Glutamatergic neuron (in vitro differentiated cells): Measurements from ENCODE around the gene STAMBPL1. TPM values are rescaled to one million over a fixed set of nuclear protein-coding genes. Genes with fewer than 3 reads are reported as not detected.

Source experiments
- DNase-seq: peaks from one replicate; pipeline ENCODE4 v3.0.0; 2022
- H3K27ac Mint-ChIP-seq: one replicate; pipeline ENCODE4 v1.8.0; 2020; ENCODE audit warnings: mild to moderate bottlenecking, mixed read lengths, inconsistent platforms; ENCODE audit not compliant: unreplicated experiment
- H3K27me3 Mint-ChIP-seq: one replicate; pipeline ENCODE4 v1.8.0; 2020; ENCODE audit warnings: mild to moderate bottlenecking, moderate library complexity, mixed read lengths, inconsistent platforms; ENCODE audit not compliant: unreplicated experiment
- H3K36me3 Mint-ChIP-seq: one replicate; pipeline ENCODE4 v1.8.0; 2020; ENCODE audit warnings: mild to moderate bottlenecking, mixed read lengths, inconsistent platforms; ENCODE audit not compliant: unreplicated experiment
- H3K4me1 Mint-ChIP-seq: one replicate; pipeline ENCODE4 v1.8.0; 2020; ENCODE audit warnings: mild to moderate bottlenecking, low read depth, mixed read lengths, inconsistent platforms; ENCODE audit not compliant: unreplicated experiment
- H3K4me3 Mint-ChIP-seq: one replicate; pipeline ENCODE4 v1.8.0; 2020; ENCODE audit warnings: mild to moderate bottlenecking, mixed read lengths, inconsistent platforms; ENCODE audit not compliant: unreplicated experiment
- H3K9me3 Mint-ChIP-seq: one replicate; pipeline ENCODE4 v1.8.0; 2020; ENCODE audit warnings: mild to moderate bottlenecking, moderate library complexity, mixed read lengths, inconsistent platforms; ENCODE audit not compliant: unreplicated experiment
- total RNA-seq: library from RNA; stranded (reverse); fragmentation: NEBNext Ultra II Directional; extraction: Animal tissue kit (Norgen Biotek cat#: 25700); gene quantifications from one replicate; pipeline ENCODE4 v1.2.1, GENCODE V29; 2021; ENCODE audit not compliant: unreplicated experiment
- TF ChIP-seq, protein P1 (sequence below): fragments of 200-600 bp; sonication (generic); IDR thresholded peaks from one replicate; pipeline ENCODE4 v1.5.0; 2021; ENCODE audit not compliant: partially characterized antibody, unreplicated experiment

STAMBPL1 gene
- total RNA-seq, 1 donor from 2014 or later, result 4.4 TPM

GRCh38 chr10:88896372-88896993, 16.4 kb downstream of the STAMBPL1 start:
- Mint-ChIP-seq H3K9me3 (no peaks in the 10 kb centered on the region), H3K4me1 (peaks cover 5% of the 10 kb centered on the region), H3K27ac (no peak overlapping the region)

GRCh38 chr10:88896994-88897853, 17.2 kb downstream of the STAMBPL1 start:
- Mint-ChIP-seq H3K4me1 (peaks cover 5% of the 10 kb centered on the region), H3K27me3 (no peaks in the 10 kb centered on the region), H3K4me3 (no peak overlapping the region), H3K36me3 (no peaks in the 10 kb centered on the region), H3K27ac (no peak overlapping the region), H3K9me3 (no peaks in the 10 kb centered on the region)
- TF ChIP-seq, protein P1, sequence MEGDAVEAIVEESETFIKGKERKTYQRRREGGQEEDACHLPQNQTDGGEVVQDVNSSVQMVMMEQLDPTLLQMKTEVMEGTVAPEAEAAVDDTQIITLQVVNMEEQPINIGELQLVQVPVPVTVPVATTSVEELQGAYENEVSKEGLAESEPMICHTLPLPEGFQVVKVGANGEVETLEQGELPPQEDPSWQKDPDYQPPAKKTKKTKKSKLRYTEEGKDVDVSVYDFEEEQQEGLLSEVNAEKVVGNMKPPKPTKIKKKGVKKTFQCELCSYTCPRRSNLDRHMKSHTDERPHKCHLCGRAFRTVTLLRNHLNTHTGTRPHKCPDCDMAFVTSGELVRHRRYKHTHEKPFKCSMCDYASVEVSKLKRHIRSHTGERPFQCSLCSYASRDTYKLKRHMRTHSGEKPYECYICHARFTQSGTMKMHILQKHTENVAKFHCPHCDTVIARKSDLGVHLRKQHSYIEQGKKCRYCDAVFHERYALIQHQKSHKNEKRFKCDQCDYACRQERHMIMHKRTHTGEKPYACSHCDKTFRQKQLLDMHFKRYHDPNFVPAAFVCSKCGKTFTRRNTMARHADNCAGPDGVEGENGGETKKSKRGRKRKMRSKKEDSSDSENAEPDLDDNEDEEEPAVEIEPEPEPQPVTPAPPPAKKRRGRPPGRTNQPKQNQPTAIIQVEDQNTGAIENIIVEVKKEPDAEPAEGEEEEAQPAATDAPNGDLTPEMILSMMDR, result no peak
- no peak for DNase-seq

More at GRCh38 chr10:88896372-88896993, 16.4 kb downstream of the STAMBPL1 start:
- no peak overlapping the region for H3K4me3 Mint-ChIP-seq
- no peaks in the 10 kb centered on the region for H3K27me3 Mint-ChIP-seq
- TF ChIP-seq, protein P1, result no peak
- H3K36me3 Mint-ChIP-seq, result no peaks in the 10 kb centered on the region
- no peak for DNase-seq

DNA sequence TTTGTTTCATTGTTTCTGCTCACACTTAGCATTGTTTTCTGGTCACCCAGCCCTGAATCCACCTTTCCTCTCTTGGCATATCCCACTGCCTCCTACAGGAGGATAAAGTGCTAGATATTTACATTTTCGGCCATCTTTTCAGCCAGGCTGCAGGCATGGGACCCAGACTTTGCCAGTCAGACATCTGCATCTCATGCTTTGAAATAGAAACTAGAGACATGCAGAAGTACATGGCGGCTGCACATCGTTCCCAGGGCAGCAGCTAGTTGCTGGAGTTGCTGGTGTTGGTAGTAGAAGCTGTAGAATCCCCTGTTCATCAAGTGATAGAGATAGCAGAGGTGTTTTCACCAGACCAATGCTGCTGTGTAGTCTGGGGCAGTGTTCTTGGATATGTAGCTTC, 18.7 kb downstream of the STAMBPL1 start:
- H3K36me3 Mint-ChIP-seq, result no peaks in the 10 kb centered on the region
- TF ChIP-seq, protein P1, result no peak
- no peak for DNase-seq
- H3K4me1 Mint-ChIP-seq, result peaks cover 5% of the 10 kb centered on the region
- no peaks in the 10 kb centered on the region for H3K27me3 Mint-ChIP-seq
- H3K4me3 Mint-ChIP-seq, result no peak overlapping the region
- no peaks in the 10 kb centered on the region for H3K9me3 Mint-ChIP-seq
- H3K27ac Mint-ChIP-seq, result no peak overlapping the region

- Mint-ChIP-seq H3K27me3 (no peaks in the 10 kb centered on the region), H3K4me3 (no peak overlapping the region), H3K9me3 (no peaks in the 10 kb centered on the region), H3K27ac (no peak overlapping the region), H3K36me3 (no peaks in the 10 kb centered on the region), H3K4me1 (peaks cover 5% of the 10 kb centered on the region)
- TF ChIP-seq, protein P1, result no peak
- no peak for DNase-seq
These were observed 19.8 kb downstream of the STAMBPL1 start for GRCh38 chr10:88899886-88900285.
